ENCODE results near the gene NEUROG2.

GRCh38 chr4:112516471-112517066 lies 589 bp upstream of the NEUROG2 start:
- TF ChIP-seq CTCF (IDR thresholded peaks at IDR 0.05) (no peak), EZH2phosphoT487 (IDR thresholded peaks at IDR 0.05) (no peak), EZH2 (IDR thresholded peaks at IDR 0.05) (peak; percentile 21)
